ENCODE measurements around the gene KCNJ9.

DNA sequence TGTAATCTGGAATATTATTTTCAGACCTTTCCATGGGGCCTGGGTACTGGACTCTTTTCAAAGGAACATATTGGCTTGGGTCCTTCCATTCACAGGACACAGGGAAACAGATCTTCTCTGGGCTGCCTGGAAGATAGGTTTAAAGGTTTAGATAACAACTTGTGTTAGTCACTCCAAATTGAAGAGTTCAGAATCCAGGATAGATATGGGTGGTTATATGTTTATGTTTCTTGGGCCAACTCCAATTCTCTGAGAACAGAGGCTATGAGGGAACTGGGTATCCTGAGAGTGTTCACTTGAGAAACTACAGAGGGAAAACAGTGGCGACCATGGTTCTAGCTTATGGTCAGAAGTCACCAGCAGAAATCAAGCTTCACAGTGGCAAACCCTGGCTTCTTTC lies 40.9 kb upstream of the KCNJ9 start:
- TF ChIP-seq TAF1 (IDR thresholded peaks at IDR 0.05; ENCODE audit: low read depth) (no peak), EP300 (conservative IDR thresholded peaks at IDR 0.05; ENCODE audit: poor library complexity, severe bottlenecking) (no peak), MXI1 (conservative IDR thresholded peaks at IDR 0.05; ENCODE audit: poor library complexity, severe bottlenecking) (no peak), POLR2AphosphoS5 (IDR thresholded peaks at IDR 0.05) (no peak)
- TF ChIP-seq, protein P1, sequence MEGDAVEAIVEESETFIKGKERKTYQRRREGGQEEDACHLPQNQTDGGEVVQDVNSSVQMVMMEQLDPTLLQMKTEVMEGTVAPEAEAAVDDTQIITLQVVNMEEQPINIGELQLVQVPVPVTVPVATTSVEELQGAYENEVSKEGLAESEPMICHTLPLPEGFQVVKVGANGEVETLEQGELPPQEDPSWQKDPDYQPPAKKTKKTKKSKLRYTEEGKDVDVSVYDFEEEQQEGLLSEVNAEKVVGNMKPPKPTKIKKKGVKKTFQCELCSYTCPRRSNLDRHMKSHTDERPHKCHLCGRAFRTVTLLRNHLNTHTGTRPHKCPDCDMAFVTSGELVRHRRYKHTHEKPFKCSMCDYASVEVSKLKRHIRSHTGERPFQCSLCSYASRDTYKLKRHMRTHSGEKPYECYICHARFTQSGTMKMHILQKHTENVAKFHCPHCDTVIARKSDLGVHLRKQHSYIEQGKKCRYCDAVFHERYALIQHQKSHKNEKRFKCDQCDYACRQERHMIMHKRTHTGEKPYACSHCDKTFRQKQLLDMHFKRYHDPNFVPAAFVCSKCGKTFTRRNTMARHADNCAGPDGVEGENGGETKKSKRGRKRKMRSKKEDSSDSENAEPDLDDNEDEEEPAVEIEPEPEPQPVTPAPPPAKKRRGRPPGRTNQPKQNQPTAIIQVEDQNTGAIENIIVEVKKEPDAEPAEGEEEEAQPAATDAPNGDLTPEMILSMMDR (IDR thresholded peaks at IDR 0.05; ENCODE audit: poor library complexity, severe bottlenecking), result no peak

Measured in neural cell (in vitro differentiated cells).